A375 (cell line): Measurements from ENCODE around the gene SFTA2. TPM values are rescaled to one million over a fixed set of nuclear protein-coding genes. Genes with fewer than 3 reads are reported as not detected.

Experiments used
- small RNA-seq: library from RNA; depleted of rRNA; stranded (forward); fragments of <200 nt; gene quantifications from one replicate; pipeline ENCODE3, GENCODE V24; 2014
- total RNA-seq: library from RNA; depleted of rRNA; stranded (reverse); fragments of >200 nt; shearing (Covaris generic); gene quantifications from 2 replicates; pipeline ENCODE4 v1.2.3, GENCODE V29; 2014; rRNA removed

SFTA2 gene
- total RNA-seq, result not detected in 2 replicates

DNA sequence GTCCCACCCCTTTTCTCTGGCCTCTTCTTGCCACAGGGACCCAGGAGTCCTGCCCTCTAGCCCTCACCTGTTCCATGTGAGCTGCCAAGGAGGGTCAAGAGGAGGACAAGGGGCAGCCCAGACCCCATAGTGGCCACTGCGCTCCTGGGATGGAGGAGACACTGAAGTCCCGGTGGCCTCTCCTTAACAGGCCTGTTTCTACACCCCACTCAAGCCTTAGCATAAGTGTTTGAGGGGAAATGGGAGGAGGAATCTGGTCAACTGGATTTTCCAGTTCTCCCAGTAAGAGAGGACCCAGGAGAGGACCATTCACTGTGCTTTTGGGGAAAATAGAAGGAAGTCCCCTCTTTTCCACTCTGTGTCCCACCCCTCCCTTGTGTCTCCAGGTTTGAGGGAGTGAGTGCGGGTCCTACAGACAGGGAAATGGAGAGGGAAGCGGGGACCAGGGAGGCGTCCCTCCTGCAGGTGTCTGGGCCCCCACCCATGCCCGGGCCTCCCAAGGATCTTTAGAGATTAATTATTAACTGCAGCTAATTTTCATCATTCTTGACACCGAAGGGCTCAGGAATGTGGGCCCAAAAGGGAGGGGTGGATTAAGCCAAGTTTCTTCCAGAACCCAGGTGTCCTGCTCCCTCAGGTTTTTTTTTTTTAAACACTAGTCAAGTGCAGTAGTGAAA lies at the start of gene SFTA2:
TSS of gene SFTA2 (minus strand) at position 202 of the 677 bp plus-strand sequence. CDS start at position 128, 74 bp downstream.

DNA sequence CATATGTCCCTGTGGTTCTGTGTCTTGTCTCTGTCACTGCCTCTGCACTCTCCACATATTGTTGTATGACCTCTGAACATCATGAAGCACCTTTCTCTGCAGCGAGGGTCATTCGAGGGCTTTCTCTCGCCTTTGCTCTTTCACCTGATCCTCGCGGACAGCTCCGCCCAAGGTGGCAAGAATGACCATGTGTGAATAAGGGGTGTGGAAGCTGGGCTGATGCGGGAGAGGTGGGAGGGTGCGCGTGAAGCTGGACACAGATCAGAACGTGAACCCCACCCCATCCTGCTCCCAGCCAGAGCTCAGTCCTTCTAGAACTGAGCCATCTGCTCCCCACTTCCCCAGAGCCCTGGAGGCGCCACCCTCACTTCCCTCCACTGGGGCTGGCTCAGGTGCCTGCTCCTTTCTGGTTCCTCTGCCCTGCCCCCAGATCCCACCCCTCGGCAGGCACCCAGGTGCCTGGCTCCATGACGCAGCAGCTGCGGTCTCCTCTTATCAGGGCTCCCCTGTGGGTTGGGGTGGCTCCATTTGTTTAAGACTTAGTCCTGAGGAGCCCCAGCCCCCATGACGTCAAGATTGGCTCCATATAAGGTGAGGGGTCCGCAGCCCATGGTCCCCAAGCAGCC lies 8.5 kb upstream of the SFTA2 start, which contains the start of gene MUCL3:
TSS of gene MUCL3 (plus strand) at position 613 of the 626 bp plus-strand sequence. CDS start 27 bp downstream, outside the sequence.

DNA sequence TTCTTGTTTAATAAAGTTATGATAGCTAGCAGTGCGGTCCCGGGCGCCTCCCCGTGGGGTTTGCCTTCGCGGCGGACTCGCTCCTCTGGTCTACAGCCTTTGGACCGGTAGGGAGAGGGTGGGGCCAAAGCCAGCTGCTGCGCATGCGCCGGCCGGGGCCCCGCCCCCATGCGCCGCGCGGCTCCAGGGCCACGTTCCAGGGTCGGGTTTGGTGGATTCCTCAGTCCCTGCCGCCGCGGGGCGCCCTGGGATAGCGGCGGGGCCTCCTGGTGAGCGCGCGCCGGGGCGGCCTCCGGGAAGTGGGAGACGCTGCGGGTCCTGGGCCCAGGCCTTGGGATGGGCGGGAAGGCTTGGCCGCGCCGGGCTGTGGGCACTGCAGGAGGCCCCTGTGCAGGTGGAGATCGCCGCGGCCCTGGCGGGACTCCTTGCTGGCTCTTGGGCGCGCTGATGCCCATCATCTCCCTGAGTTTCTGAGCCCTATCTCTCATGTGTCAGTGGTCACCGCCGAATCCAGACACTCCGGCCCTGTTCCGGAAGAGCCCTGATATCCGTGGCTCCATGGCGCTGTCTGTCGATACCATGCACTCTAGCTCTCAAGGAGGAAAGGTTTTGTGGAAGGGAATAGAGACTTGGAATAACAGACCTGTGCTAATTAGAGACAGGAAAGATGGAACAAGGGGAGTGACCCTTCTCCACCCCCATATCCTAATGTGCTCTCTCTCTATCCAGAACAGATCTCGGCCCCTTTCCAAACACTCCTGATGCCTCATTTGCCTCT lies 17.7 kb downstream of the SFTA2 start, which contains the start of gene VARS2:
TSS of gene VARS2 (plus strand) at position 163 of the 778 bp plus-strand sequence. CDS start at position 762, 599 bp downstream.

DNA sequence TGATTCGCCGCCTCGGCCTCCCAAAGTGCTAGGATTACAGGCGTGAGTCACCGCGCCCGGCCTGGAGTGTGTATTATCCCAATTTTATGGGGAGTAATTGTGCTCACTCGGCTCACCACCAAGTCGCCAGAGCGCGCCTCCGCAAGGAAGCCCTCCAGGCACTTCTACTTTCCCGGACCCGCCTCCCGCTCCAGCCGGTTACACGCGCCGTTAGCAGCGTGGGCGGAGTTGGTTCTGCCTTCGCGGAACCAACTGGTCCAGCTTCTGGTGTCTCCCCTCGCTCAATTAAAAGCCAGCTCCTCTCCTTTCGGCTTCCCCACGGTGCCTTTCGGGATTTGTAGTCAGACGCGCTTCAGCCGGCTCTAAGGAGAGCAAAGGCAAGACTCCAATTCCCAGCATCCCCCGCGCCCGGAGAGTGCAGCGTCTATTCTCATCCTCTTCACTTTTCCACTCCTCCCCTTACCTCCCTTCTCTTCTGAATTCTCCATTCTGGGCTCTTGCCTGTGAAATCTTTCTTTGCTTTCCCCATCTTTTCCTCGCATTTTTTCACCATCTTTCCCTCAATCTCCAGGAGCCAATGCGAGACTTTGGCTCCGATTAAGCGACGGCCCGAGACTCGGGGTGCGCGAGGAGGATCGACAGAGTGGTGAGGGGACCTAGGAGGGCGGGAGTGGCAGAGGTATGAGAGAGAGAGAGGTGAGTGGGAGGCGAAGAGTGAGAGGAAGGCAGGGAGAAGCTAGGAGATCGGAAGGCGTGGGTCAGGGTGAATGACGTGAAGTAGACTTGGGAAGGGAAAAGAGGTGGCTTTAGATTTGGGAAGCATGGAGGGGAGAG lies 24.0 kb downstream of the SFTA2 start, which contains the start of gene GTF2H4:
TSS of gene GTF2H4 (plus strand) at position 450 of the 834 bp plus-strand sequence.

DNA sequence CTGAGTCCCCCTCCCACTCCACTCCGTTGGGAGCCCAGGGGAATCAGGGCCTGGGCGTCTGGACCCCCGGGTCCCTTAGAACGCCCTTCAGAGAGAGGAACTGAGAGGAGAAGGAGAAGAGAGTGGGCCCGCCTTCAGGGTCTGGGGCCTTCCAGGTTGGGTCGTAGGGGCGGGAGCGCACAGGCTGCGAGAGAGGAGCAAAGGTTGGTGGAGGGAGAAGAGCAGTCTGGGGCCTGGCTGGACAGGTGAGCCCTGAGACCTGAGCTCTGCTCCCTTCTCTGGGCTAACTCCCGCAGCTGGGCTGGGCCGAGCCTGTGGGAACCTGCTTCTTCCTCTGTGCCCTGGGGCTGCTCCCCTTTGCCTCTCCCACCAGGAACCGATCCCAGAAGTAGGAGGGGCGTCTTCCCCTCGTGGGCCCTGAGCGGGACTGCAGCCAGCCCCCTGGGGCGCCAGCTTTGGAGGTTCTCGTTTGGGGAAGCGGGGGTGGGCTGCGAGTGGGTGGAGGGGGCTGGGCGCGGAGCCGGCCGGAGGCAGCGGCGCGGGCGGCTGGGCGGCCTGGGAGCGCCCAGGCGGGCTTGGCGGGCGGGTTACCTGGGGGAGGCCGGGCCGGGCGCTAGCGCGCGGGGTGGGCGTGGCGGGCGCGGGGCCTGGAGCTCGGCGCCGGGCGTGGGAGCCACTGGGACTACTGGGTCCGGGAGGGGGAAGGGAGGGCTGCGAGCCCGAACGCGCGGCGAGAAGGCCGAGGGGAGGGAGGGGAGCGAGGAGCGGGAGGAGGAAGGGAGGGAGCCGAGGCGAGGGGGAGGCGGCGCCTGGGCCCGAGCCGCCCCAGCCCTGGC lies 48.1 kb downstream of the SFTA2 start, which contains the start of gene DDR1:
TSS of gene DDR1 (plus strand) at position 835 of the 836 bp plus-strand sequence. CDS start 4,211 bp downstream, outside the sequence.

Small RNAs within 50 kb of the gene (small RNA-seq; reads per million reads assigned to genes)
- not detected for gene RF00019

Other genes starting within 250 kb of the SFTA2 start
- 43.3 and 52.6 TPM in 2 replicates for gene PPP1R18, start 245.5 kb downstream of the SFTA2 start, total RNA-seq
- 5.7 and 7.7 TPM in 2 replicates for gene NRM, start 241.2 kb downstream of the SFTA2 start, total RNA-seq
- gene MDC1, start 214.9 kb downstream of the SFTA2 start, total RNA-seq, result 7.2 and 10.0 TPM in 2 replicates
- 662 and 749 TPM in 2 replicates for gene TUBB, start 211.8 kb downstream of the SFTA2 start, total RNA-seq
- 72.6 and 83.5 TPM in 2 replicates for gene FLOT1, start 189.5 kb downstream of the SFTA2 start, total RNA-seq
- gene IER3, start 187.6 kb downstream of the SFTA2 start, total RNA-seq, result 799 and 821 TPM in 2 replicates
- gene DDR1, start 47.7 kb downstream of the SFTA2 start, total RNA-seq, result 67.4 and 78.5 TPM in 2 replicates
- gene GTF2H4, start 24.0 kb downstream of the SFTA2 start, total RNA-seq, result 8.3 and 12.6 TPM in 2 replicates
- gene VARS2, start 17.9 kb downstream of the SFTA2 start, total RNA-seq, result 25.2 and 25.5 TPM in 2 replicates
- gene MUCL3, start 8.8 kb upstream of the SFTA2 start, total RNA-seq, result not detected in 2 replicates
- gene MUC21, start 51.5 kb upstream of the SFTA2 start, total RNA-seq, result not detected in 2 replicates
- not detected in 2 replicates for gene MUC22, start 78.3 kb upstream of the SFTA2 start, total RNA-seq
- not detected in 2 replicates for gene C6orf15, start 180.4 kb upstream of the SFTA2 start, total RNA-seq
- 1.1 and 8.5 TPM in 2 replicates for gene PSORS1C1, start 182.6 kb upstream of the SFTA2 start, total RNA-seq
- gene CDSN, start 188.3 kb upstream of the SFTA2 start, total RNA-seq, result not detected in 2 replicates
- not detected in 2 replicates for gene PSORS1C2, start 206.9 kb upstream of the SFTA2 start, total RNA-seq
- 16.3 and 19.2 TPM in 2 replicates for gene CCHCR1, start 225.6 kb upstream of the SFTA2 start, total RNA-seq
- 32.8 and 38.1 TPM in 2 replicates for gene TCF19, start 226.4 kb upstream of the SFTA2 start, total RNA-seq
- 0.21 TPM in 1 of 2 replicates, not detected in the other for gene POU5F1, start 238.5 kb upstream of the SFTA2 start, total RNA-seq